ENCODE data around the gene SLC16A12. TPM values are rescaled to one million over a fixed set of nuclear protein-coding genes. Genes with fewer than 3 reads are reported as not detected.

SLC16A12 gene
- total RNA-seq, 1 donor from 2014 or later = 0.75 TPM

GRCh38 chr10:89475125-89475524, 60.3 kb downstream of the SLC16A12 start:
- DNase-seq (ENCODE audit: low read depth) = no peak
- Histone ChIP-seq H3K36me3 (ENCODE audit: control insufficient read depth, insufficient read depth, low read length) (no peaks in the 10 kb centered on the region), H3K4me3 (ENCODE audit: low read depth, low read length) (no peak overlapping the region), H3K27me3 (ENCODE audit: control insufficient read depth, insufficient read depth, low read length) (no peaks in the 10 kb centered on the region)
- TF ChIP-seq, protein P1, sequence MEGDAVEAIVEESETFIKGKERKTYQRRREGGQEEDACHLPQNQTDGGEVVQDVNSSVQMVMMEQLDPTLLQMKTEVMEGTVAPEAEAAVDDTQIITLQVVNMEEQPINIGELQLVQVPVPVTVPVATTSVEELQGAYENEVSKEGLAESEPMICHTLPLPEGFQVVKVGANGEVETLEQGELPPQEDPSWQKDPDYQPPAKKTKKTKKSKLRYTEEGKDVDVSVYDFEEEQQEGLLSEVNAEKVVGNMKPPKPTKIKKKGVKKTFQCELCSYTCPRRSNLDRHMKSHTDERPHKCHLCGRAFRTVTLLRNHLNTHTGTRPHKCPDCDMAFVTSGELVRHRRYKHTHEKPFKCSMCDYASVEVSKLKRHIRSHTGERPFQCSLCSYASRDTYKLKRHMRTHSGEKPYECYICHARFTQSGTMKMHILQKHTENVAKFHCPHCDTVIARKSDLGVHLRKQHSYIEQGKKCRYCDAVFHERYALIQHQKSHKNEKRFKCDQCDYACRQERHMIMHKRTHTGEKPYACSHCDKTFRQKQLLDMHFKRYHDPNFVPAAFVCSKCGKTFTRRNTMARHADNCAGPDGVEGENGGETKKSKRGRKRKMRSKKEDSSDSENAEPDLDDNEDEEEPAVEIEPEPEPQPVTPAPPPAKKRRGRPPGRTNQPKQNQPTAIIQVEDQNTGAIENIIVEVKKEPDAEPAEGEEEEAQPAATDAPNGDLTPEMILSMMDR (IDR thresholded peaks at IDR 0.05; ENCODE audit: insufficient read depth, low read length, poor library complexity, severe bottlenecking) = no peak

- TF ChIP-seq, protein P1 (IDR thresholded peaks at IDR 0.05; ENCODE audit: insufficient read depth, low read length, poor library complexity, severe bottlenecking) = no peak
- Histone ChIP-seq H3K27me3 (ENCODE audit: control insufficient read depth, insufficient read depth, low read length) (no peaks in the 10 kb centered on the region), H3K36me3 (ENCODE audit: control insufficient read depth, insufficient read depth, low read length) (no peaks in the 10 kb centered on the region), H3K4me3 (ENCODE audit: low read depth, low read length) (no peak overlapping the region)
- DNase-seq (ENCODE audit: low read depth) = no peak
Observed at GRCh38 chr10:89474452-89474851, 60.9 kb downstream of the SLC16A12 start.

- H3K4me3 ChIP-seq (ENCODE audit: low read depth, low read length) = no peak overlapping the region
- DNase-seq (ENCODE audit: low read depth) = no peak
- H3K27me3 ChIP-seq (ENCODE audit: control insufficient read depth, insufficient read depth, low read length) = no peaks in the 10 kb centered on the region
- TF ChIP-seq, protein P1 (IDR thresholded peaks at IDR 0.05; ENCODE audit: insufficient read depth, low read length, poor library complexity, severe bottlenecking) = no peak
- H3K36me3 ChIP-seq (ENCODE audit: control insufficient read depth, insufficient read depth, low read length) = no peaks in the 10 kb centered on the region
Observed at GRCh38 chr10:89471110-89471809, 64.1 kb downstream of the SLC16A12 start.

DNA sequence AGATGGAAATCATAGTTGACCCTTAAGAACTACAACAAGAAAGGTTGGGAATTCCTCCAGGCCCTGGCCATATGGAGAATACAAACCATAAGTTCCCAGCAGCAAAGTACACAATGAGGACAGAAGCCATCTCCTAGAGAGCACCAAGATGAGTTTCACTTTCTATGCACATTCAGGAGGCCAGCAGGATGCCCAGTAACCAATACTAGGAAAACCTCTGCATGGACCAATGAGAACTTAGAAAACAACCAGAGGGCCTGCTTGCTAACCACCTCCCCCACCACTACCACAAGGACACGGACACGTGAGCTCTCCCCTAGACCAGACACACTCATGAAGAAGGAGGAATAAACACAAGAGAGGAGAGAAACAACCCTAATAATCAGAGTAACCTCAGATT, 64.8 kb downstream of the SLC16A12 start:
- H3K36me3 ChIP-seq (ENCODE audit: control insufficient read depth, insufficient read depth, low read length) = no peaks in the 10 kb centered on the region

GRCh38 chr10:89469517-89469916, 65.9 kb downstream of the SLC16A12 start:
- Histone ChIP-seq H3K36me3 (ENCODE audit: control insufficient read depth, insufficient read depth, low read length) (no peaks in the 10 kb centered on the region), H3K4me3 (ENCODE audit: low read depth, low read length) (no peak overlapping the region), H3K27me3 (ENCODE audit: control insufficient read depth, insufficient read depth, low read length) (no peaks in the 10 kb centered on the region)
- TF ChIP-seq, protein P1 (IDR thresholded peaks at IDR 0.05; ENCODE audit: insufficient read depth, low read length, poor library complexity, severe bottlenecking) = no peak
- DNase-seq (ENCODE audit: low read depth) = no peak

More for the DNA sequence above, 64.8 kb downstream of the SLC16A12 start:
- no peaks in the 10 kb centered on the region for H3K27me3 ChIP-seq (ENCODE audit: control insufficient read depth, insufficient read depth, low read length)
- TF ChIP-seq, protein P1 (IDR thresholded peaks at IDR 0.05; ENCODE audit: insufficient read depth, low read length, poor library complexity, severe bottlenecking) = no peak
- no peak overlapping the region for H3K4me3 ChIP-seq (ENCODE audit: low read depth, low read length)
- no peak for DNase-seq (ENCODE audit: low read depth)

Measured in kidney epithelial cell (primary cell).